ENCODE measurements around the gene GAPT.

DNA sequence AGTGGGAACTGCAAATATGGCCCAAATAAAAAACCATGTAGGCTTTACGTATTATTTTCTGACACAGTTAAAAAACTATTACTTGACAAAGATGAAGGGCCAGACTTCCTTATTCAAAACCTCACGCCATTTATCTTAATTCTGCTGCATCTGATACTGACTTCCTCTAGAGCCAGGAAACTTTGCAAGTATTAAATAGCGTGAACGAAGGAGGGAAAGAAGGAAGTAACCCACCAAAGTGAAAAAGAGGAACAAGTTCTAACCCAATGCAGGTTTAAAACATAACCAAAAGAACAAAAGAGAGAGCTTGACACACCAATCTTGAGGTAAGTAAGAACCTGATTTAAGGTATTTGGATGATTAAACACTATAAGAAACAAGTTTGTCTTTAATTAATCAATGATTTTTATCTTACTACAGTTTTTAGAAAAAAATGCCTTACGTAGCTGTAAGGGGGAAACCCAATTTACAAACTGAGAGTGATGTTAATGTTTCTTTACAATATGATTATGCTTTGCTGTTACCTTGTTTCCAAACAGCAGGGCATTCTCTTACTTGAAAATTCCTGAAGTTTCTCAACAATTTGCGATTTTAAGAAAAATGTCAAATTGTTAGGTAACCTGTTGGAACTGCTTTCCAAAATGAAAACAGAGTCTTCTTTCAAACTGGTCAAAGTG lies at the start of gene GAPT:
- TF ChIP-seq POLR2AphosphoS5 (IDR thresholded peaks at IDR 0.05) (no peak), CTCF (IDR thresholded peaks at IDR 0.05) (no peak), POLR2A (IDR thresholded peaks at IDR 0.05) (no peak), EP300 (IDR thresholded peaks at IDR 0.05) (no peak)

Measured in sigmoid colon (tissue), 4 donors.